OCI-LY1 (cell line): ENCODE data around the gene CYSRT1.

ENCODE experiments used
- H2AFZ ChIP-seq: fragments of 200-600 bp; sonication (generic), shearing (Covaris generic); 2 replicates; pipeline ENCODE4 v1.6.0; 2014; ENCODE audit warnings: antibody characterized with exemption, mild to moderate bottlenecking, low read length
- H3F3A ChIP-seq: fragments of 200-600 bp; sonication (generic), shearing (Covaris generic); 2 replicates; pipeline ENCODE4 v1.6.0; 2014; ENCODE audit warnings: mild to moderate bottlenecking, antibody characterized with exemption, low read length, moderate library complexity; ENCODE audit not compliant: insufficient read depth
- H3K27ac ChIP-seq: fragments of 200-600 bp; sonication (generic); 2 replicates; pipeline ENCODE4 v1.5.1; 2014; ENCODE audit warnings: low read length, mixed run types, mild to moderate bottlenecking, low read depth; ENCODE audit not compliant: poor library complexity, severe bottlenecking
- H3K27me3 ChIP-seq: fragments of 200-600 bp; sonication (generic); 2 replicates; pipeline ENCODE4 v1.6.0; 2014; ENCODE audit warnings: antibody characterized with exemption, mild to moderate bottlenecking, low read length, moderate library complexity; ENCODE audit not compliant: insufficient read depth
- H3K36me3 ChIP-seq: fragments of 200-600 bp; sonication (generic); 2 replicates; pipeline ENCODE4 v1.6.1; 2014; ENCODE audit warnings: mild to moderate bottlenecking, antibody characterized with exemption, low read length, moderate library complexity, mixed read lengths; ENCODE audit not compliant: insufficient read depth
- H3K4me1 ChIP-seq: fragments of 200-600 bp; sonication (generic); 2 replicates; pipeline ENCODE4 v1.5.1; 2014; ENCODE audit warnings: mild to moderate bottlenecking, low read length, moderate library complexity; ENCODE audit not compliant: insufficient read depth, severe bottlenecking
- H3K4me2 ChIP-seq: fragments of 200-600 bp; sonication (generic), shearing (Covaris generic); 2 replicates; pipeline ENCODE4 v1.6.1; 2014; ENCODE audit warnings: low read length
- H3K4me3 ChIP-seq: fragments of 200-600 bp; sonication (generic); 2 replicates; pipeline ENCODE4 v1.5.1; 2014; ENCODE audit warnings: low read length, low read depth, mild to moderate bottlenecking, mixed read lengths; ENCODE audit not compliant: poor library complexity, severe bottlenecking
- H3K79me2 ChIP-seq: fragments of 200-600 bp; shearing (Covaris generic); 2 replicates; pipeline ENCODE4 v1.6.1; 2016; ENCODE audit warnings: mixed run types, low read length, mixed read lengths; ENCODE audit not compliant: insufficient read depth
- H3K9ac ChIP-seq: fragments of 200-600 bp; sonication (generic), shearing (Covaris generic); 2 replicates; pipeline ENCODE4 v1.6.1; 2014; ENCODE audit warnings: mild to moderate bottlenecking, low read length, mixed read lengths
- H3K9me2 ChIP-seq: fragments of 200-600 bp; sonication (generic), shearing (Covaris generic); 2 replicates; pipeline ENCODE4 v1.6.1; 2014; ENCODE audit warnings: low read depth, mild to moderate bottlenecking, low read length, mixed read lengths
- H3K9me3 ChIP-seq: fragments of 200-600 bp; shearing (Covaris generic); 2 replicates; pipeline ENCODE4 v1.6.1; 2014; ENCODE audit warnings: low read length, mixed read lengths
- H4K20me1 ChIP-seq: fragments of 200-600 bp; sonication (generic), shearing (Covaris generic); 2 replicates; pipeline ENCODE4 v1.6.0; 2016; ENCODE audit warnings: mild to moderate bottlenecking, low read length; ENCODE audit not compliant: insufficient read depth
- EZH2 ChIP-seq: fragments of 200-600 bp; sonication (generic), shearing (Covaris generic); IDR thresholded peaks from 2 replicates; pipeline ENCODE4 v1.8.0; 2017; ENCODE audit warnings: borderline replicate concordance, mixed run types, mild to moderate bottlenecking, antibody characterized with exemption, low read length, moderate library complexity, mixed read lengths
- TF ChIP-seq, protein P1 (sequence below): fragments of 200-600 bp; sonication (generic), shearing (Covaris generic); IDR thresholded peaks from 2 replicates; pipeline ENCODE4 v1.5.1; 2017; ENCODE audit warnings: mild to moderate bottlenecking, antibody characterized with exemption, low read length, moderate library complexity, mixed read lengths

Gene CYSRT1

DNA sequence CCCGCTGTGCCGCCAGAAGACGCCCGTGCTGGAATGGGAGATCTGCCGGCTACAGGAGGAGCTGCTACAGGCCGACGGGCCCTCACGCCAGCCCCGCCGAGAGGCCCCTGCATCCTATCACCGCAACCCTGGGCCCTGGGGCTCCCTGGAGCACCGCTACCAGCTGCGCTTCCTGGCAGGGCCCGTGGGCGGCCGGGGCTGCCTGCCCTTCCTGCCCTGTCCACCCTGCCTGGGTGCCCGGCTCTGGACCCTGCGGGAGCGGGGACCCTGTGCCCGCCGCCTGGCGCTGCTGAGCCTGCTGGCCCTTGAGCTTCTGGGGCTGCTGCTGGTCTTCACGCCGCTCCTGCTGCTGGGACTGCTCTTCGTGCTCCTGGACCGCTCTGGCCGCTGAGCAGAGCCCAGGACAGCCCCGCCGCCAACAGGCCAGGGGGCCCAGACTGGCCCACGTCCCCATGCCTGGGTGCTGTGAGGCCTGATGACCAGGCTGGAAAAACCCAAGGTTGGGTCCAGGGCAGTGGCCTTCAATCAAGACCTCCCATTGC is 6.7 kb upstream of the CYSRT1 start:
- Histone ChIP-seq H3K4me3 (no peak overlapping the region), H3K9ac (no peak overlapping the region), H4K20me1 (no peaks in the 10 kb centered on the region), H3K9me3 (no peaks in the 10 kb centered on the region), H3F3A (no peaks in the 10 kb centered on the region), H3K4me2 (no peak overlapping the region), H2AFZ (no peak overlapping the region), H3K9me2 (no peaks in the 10 kb centered on the region), H3K79me2 (no peaks in the 10 kb centered on the region), H3K27me3 (no peaks in the 10 kb centered on the region), H3K4me1 (peaks cover 23% of the 10 kb centered on the region), H3K27ac (no peak overlapping the region), H3K36me3 (peaks cover 6% of the 10 kb centered on the region; the same call in 1 of the 2 replicates)
- TF ChIP-seq EZH2: no peak
- TF ChIP-seq, protein P1, sequence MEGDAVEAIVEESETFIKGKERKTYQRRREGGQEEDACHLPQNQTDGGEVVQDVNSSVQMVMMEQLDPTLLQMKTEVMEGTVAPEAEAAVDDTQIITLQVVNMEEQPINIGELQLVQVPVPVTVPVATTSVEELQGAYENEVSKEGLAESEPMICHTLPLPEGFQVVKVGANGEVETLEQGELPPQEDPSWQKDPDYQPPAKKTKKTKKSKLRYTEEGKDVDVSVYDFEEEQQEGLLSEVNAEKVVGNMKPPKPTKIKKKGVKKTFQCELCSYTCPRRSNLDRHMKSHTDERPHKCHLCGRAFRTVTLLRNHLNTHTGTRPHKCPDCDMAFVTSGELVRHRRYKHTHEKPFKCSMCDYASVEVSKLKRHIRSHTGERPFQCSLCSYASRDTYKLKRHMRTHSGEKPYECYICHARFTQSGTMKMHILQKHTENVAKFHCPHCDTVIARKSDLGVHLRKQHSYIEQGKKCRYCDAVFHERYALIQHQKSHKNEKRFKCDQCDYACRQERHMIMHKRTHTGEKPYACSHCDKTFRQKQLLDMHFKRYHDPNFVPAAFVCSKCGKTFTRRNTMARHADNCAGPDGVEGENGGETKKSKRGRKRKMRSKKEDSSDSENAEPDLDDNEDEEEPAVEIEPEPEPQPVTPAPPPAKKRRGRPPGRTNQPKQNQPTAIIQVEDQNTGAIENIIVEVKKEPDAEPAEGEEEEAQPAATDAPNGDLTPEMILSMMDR: no peak

DNA sequence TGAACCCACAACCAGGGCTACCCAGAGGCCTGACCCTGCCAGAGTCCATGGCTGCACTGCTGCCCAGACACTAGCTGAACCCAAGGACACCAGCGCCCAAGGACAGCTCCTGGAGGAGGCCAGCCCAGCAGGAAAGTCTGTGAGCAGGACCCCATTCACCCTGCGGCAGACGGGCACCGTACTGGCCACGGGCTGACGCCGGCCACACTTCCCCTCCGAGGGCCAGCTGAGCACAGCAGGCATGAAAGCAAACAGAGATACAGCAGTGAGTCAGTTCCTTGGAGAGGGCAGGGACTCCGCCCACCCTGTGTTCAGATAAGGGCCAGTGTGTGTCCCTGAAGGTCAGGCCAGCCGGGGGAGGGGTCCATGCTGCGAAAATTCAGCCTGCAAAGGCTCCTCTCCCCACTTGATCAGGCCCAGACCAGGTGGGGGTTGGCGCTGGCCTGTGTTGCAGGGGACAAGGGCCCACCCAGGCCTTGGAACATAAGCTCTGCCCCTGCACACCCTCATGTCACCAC is 6.2 kb upstream of the CYSRT1 start:
- Histone ChIP-seq H3K27me3 (no peaks in the 10 kb centered on the region), H3K9ac (no peak overlapping the region), H3K79me2 (no peaks in the 10 kb centered on the region), H3K4me1 (peaks cover 21% of the 10 kb centered on the region), H3K4me3 (no peak overlapping the region), H2AFZ (no peak overlapping the region), H3F3A (no peaks in the 10 kb centered on the region), H3K27ac (no peak overlapping the region), H3K9me2 (no peaks in the 10 kb centered on the region), H4K20me1 (no peaks in the 10 kb centered on the region), H3K9me3 (no peaks in the 10 kb centered on the region), H3K36me3 (peaks cover 6% of the 10 kb centered on the region; the same call in 1 of the 2 replicates), H3K4me2 (no peak overlapping the region)
- TF ChIP-seq EZH2: no peak
- TF ChIP-seq, protein P1: no peak

DNA sequence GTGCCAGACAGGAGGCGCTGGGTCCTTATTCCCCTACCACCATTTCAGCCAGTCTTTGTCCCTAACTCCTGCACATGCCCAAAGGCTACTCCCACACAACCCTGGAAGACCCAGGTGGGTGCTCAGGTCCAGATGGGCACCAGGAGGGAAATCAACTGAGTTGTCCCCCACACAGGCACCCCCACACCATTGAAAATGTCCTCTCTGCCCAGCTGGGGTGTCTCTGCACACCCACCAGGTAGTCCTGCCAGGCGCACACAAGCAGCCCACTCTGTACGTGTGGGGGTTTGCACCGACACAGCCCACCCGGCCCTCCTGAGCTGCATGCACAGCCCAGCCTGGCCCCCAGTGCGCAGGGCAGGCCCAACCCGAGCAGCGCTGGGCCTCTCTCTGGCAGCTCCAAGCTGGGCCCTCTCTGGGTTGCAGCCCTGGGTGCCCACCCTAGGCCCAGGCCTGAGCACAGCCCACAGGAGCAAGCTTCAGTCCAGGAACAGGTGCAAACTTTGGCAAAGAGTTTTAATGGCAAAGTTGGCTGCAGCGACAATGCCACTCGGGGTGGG is 5.1 kb upstream of the CYSRT1 start:
- Histone ChIP-seq H3K9ac (no peak overlapping the region), H3K4me3 (no peak overlapping the region), H3K9me3 (no peaks in the 10 kb centered on the region), H2AFZ (no peak overlapping the region), H3K27ac (no peak overlapping the region), H3K4me1 (peaks cover 27% of the 10 kb centered on the region), H3K36me3 (peaks cover 6% of the 10 kb centered on the region; the same call in 1 of the 2 replicates), H4K20me1 (no peaks in the 10 kb centered on the region), H3F3A (no peaks in the 10 kb centered on the region), H3K9me2 (no peaks in the 10 kb centered on the region), H3K79me2 (no peaks in the 10 kb centered on the region), H3K27me3 (no peaks in the 10 kb centered on the region), H3K4me2 (no peak overlapping the region)
- no peak for TF ChIP-seq EZH2
- TF ChIP-seq, protein P1: no peak
